K562 (cell line): ENCODE measurements around the gene FOXL2NB. TPM values are rescaled to one million over a fixed set of nuclear protein-coding genes. Genes with fewer than 3 reads are reported as not detected.

Experiments used
- ATAC-seq: fragments of 200-7000 bp; cut with Tn5 transposase; 3 replicates; pipeline ENCODE4 v1.9.1; 2020; ENCODE audit warnings: moderate library complexity
- BruUV-seq: library from RNA; stranded (reverse); fragments of 400-500 nt; replicated peaks from 2 replicates; lab custom pipeline; 2021; lab: Mats Ljungman, UMichigan
- CTCF ChIA-PET: fragments of 300-600 bp; formaldehyde crosslinking; extraction: SDS; loops from one replicate; lab custom pipeline; 2021; ENCODE audit warnings: low intra/inter-chr PET ratio; lab: Yijun Ruan, JAX
- POLR2A ChIA-PET: fragments of 300-600, 350-650 bp; sonication (Branson Sonifier 250); formaldehyde crosslinking; extraction: SDS; loops from one replicate; lab custom pipeline; 2021; ENCODE audit warnings: antibody characterized with exemption, inconsistent platforms; lab: Yijun Ruan, JAX
- DNase-seq, 4 experiments: peaks; one replicate each; pipeline versions ENCODE4 v3.0.0 to v3.0.0-alpha.2; 2011 to 2018; ENCODE audit warnings: low spot score in 3 of 4, mixed read lengths in 3 of 4; ENCODE audit errors: extremely low read depth in 1 of 4
- FAIRE-seq: peaks from 2 replicates; lab custom pipeline; 2011; peaks lifted over from hg19 to GRCh38; lab: Jason Lieb, UNC
- H2AFZ ChIP-seq: 2 replicates; pipeline ENCODE4 v1.6.0; 2011; ENCODE audit warnings: low read depth, low read length, control low read depth, inconsistent platforms
- H3K27ac ChIP-seq: fragments of 200-600 bp; 3 replicates; pipeline ENCODE4 v1.8.0; 2011; ENCODE audit warnings: low read depth, mild to moderate bottlenecking, control low read depth, inconsistent platforms, low read length, moderate library complexity, mixed read lengths; ENCODE audit errors: extremely low read depth
- H3K27me3 ChIP-seq, 2 experiments: fragments of 300-600 bp in 1 of 2; 2 replicates in 1 of 2; 3 replicates in 1 of 2; pipeline versions ENCODE4 v1.6.0 to v1.8.0; 2011; ENCODE audit warnings: inconsistent platforms in 2 of 2, low read length in 2 of 2, mild to moderate bottlenecking in 1 of 2, mixed read lengths in 1 of 2, moderate library complexity in 1 of 2; ENCODE audit not compliant: control insufficient read depth in 2 of 2, insufficient read depth in 2 of 2
- H3K36me3 ChIP-seq: fragments of 300-600 bp; 3 replicates; pipeline ENCODE4 v1.8.0; 2011; ENCODE audit warnings: mild to moderate bottlenecking, low read length, inconsistent platforms; ENCODE audit not compliant: control insufficient read depth, insufficient read depth
- H3K4me1 ChIP-seq, 2 experiments: fragments of 200-600 bp in 1 of 2; replicated peaks in 1 of 2; 2 replicates in 1 of 2; 3 replicates in 1 of 2; pipeline versions ENCODE4 v1.5.1 to v1.8.0; 2011; ENCODE audit warnings: inconsistent platforms in 2 of 2, low read length in 2 of 2, mild to moderate bottlenecking in 1 of 2, mixed read lengths in 1 of 2, moderate library complexity in 1 of 2; ENCODE audit not compliant: control insufficient read depth in 2 of 2, insufficient read depth in 2 of 2
- H3K4me2 ChIP-seq: 2 replicates; pipeline ENCODE4 v1.6.1; 2011; ENCODE audit warnings: low read length, control low read depth, inconsistent platforms, mixed read lengths; ENCODE audit not compliant: insufficient read depth
- H3K4me3 ChIP-seq: fragments of 200-600 bp; sonication (generic), shearing (Covaris generic); 2 replicates; pipeline ENCODE4 v1.5.1; 2016; ENCODE audit warnings: control low read depth, inconsistent platforms
- H3K79me2 ChIP-seq: fragments of 200-600 bp; 3 replicates; pipeline ENCODE4 v1.8.0; 2011; ENCODE audit warnings: low read length, inconsistent platforms; ENCODE audit not compliant: control insufficient read depth, insufficient read depth
- H3K9ac ChIP-seq, 2 experiments: 2 replicates each; pipeline versions ENCODE4 v1.6.0 to v1.6.1; 2011; ENCODE audit warnings: low read depth in 2 of 2, low read length in 2 of 2, control low read depth in 1 of 2, inconsistent platforms in 1 of 2, mild to moderate bottlenecking in 1 of 2, mixed read lengths in 1 of 2; ENCODE audit not compliant: insufficient read depth in 1 of 2
- H3K9me1 ChIP-seq: one replicate; pipeline ENCODE4 v1.6.0; 2011; ENCODE audit warnings: inconsistent platforms, mild to moderate bottlenecking, low read length, moderate library complexity; ENCODE audit not compliant: control insufficient read depth, insufficient read depth
- H3K9me3 ChIP-seq: replicated peaks from 2 replicates; pipeline ENCODE4 v1.5.1; 2011; ENCODE audit warnings: low read depth, low read length, inconsistent platforms; ENCODE audit not compliant: control insufficient read depth, insufficient read depth
- H4K20me1 ChIP-seq: replicated peaks from 2 replicates; pipeline ENCODE4 v1.6.1; 2011; ENCODE audit warnings: low read length, inconsistent platforms, mixed read lengths; ENCODE audit not compliant: control insufficient read depth, insufficient read depth
- ARID2 ChIP-seq: fragments of 450-650 bp; IDR thresholded peaks from 2 replicates; pipeline ENCODE4 v1.6.1; 2017; ENCODE audit warnings: antibody characterized with exemption, mild to moderate bottlenecking
- BRD4 ChIP-seq: fragments of 200-600 bp; sonication (generic); IDR thresholded peaks from 2 replicates; pipeline ENCODE4 v1.6.1; 2017; ENCODE audit warnings: inconsistent platforms
- CTBP1 ChIP-seq: fragments of 450-650 bp; IDR thresholded peaks from 2 replicates; pipeline ENCODE4 v1.6.1; 2016; ENCODE audit warnings: borderline replicate concordance
- GTF2F1 ChIP-seq: IDR thresholded peaks from 2 replicates; pipeline ENCODE4 v1.6.1; 2011; ENCODE audit warnings: low read depth, low read length, improper control_type of control experiment
- KLF1 ChIP-seq: fragments of 450-650 bp; IDR thresholded peaks from 2 replicates; pipeline ENCODE4 v1.6.1; 2016; ENCODE audit warnings: missing genetic modification characterization, missing compliant biosample characterization
- L3MBTL2 ChIP-seq: fragments of 450-650 bp; IDR thresholded peaks from 2 replicates; pipeline ENCODE4 v1.6.1; 2016; ENCODE audit warnings: mild to moderate bottlenecking, moderate library complexity
- SIN3B ChIP-seq: fragments of 450-650 bp; IDR thresholded peaks from 2 replicates; pipeline ENCODE4 v1.6.1; 2017; ENCODE audit warnings: low read depth, mild to moderate bottlenecking, moderate library complexity
- U2AF1 ChIP-seq: fragments of 200-400 bp; formaldehyde crosslinking; optimal IDR thresholded peaks from 2 replicates; pipeline ENCODE3; 2017; ENCODE audit warnings: mild to moderate bottlenecking, low read depth, low read length, moderate library complexity
- WHSC1 ChIP-seq: IDR thresholded peaks from one replicate; pipeline ENCODE4 v1.6.1; 2012; ENCODE audit warnings: low read length, control low read depth, inconsistent platforms
- XRCC4 ChIP-seq: IDR thresholded peaks from one replicate; pipeline ENCODE4 v1.6.1; 2011; ENCODE audit not compliant: insufficient read depth, insufficient read length; ENCODE audit errors: extremely low read depth
- ZNF324 ChIP-seq: fragments of 250-450 bp; sonication (Bioruptor Pico); IDR thresholded peaks from 2 replicates; pipeline ENCODE4 v1.4.0; 2020; ENCODE audit warnings: mild to moderate bottlenecking
- ZNF644 ChIP-seq: fragments of 200-800 bp; sonication (Bioruptor generic); IDR thresholded peaks from 2 replicates; pipeline ENCODE4 v1.6.1; 2016; ENCODE audit warnings: low read depth, missing genetic modification characterization, missing compliant biosample characterization
- WGBS: fragments of 100-300 bp; shearing (Covaris generic); methylation state at CpG from one replicate; pipeline ENCODE4 v1.1.6; 2016; ENCODE audit warnings: low coverage, mixed read lengths; ENCODE audit not compliant: insufficient coverage; ENCODE audit errors: missing lambda C conversion rate; 5-methylcytosine and 5-hydroxymethylcytosine counted together
- in situ Hi-C: fragments of 300-500 bp; cut with MboI; formaldehyde crosslinking; loops from 4 replicates; pipeline ENCODE4 v1.15.0; 2018; ENCODE audit warnings: inconsistent platforms, mixed read lengths
- intact Hi-C: fragments of 100-400 bp; cut with micrococcal nuclease; formaldehyde crosslinking; loops from 2 replicates; pipeline ENCODE4 v1.14.2; 2022
- polyA plus RNA-seq, 8 experiments: library from polyadenylated mRNA; depleted of rRNA in 4 of 8; stranded (reverse) in 5 of 8; unstranded in 3 of 8; fragments of >200 nt; fragmentation: Nextera tagmentation in 2 of 8; fragmentation: Illumina TruSeq in 1 of 8; extraction: Ambion mirVana in 2 of 8; extraction: Trizol in 1 of 8; gene quantifications; 2 replicates each; pipeline versions ENCODE4 v1.2.1 to v1.2.3, GENCODE V29; 2011 to 2014; ENCODE audit warnings: inconsistent platforms in 1 of 8, missing spikeins in 1 of 8
- total RNA-seq, 7 experiments: library from RNA; depleted of rRNA in 6 of 7; stranded (reverse); fragments of >200 nt in 6 of 7; fragmentation: Illumina TruSeq in 2 of 7; extraction: Trizol in 2 of 7; gene quantifications; 2 replicates each; pipeline versions ENCODE4 v1.2.1 to v1.2.3, GENCODE V29; 2011 to 2021; ENCODE audit warnings: low replicate concordance in 1 of 7
- TF ChIP-seq, protein P1 (sequence below): fragments of 450-650 bp; IDR thresholded peaks from 2 replicates; pipeline ENCODE4 v1.6.1; 2016; ENCODE audit warnings: low read depth, mild to moderate bottlenecking, moderate library complexity
- TF ChIP-seq, protein P2 (sequence below): fragments of 450-650 bp; IDR thresholded peaks from 2 replicates; pipeline ENCODE4 v1.6.1; 2017; ENCODE audit warnings: antibody characterized with exemption, mild to moderate bottlenecking
- TF ChIP-seq, protein P3 (sequence below): fragments of 450-650 bp; formaldehyde crosslinking; IDR thresholded peaks from 2 replicates; pipeline ENCODE4 v1.4.0; 2020; ENCODE audit warnings: mild to moderate bottlenecking, moderate library complexity

FOXL2NB gene
- total and polyA plus RNA-seq, 9 of the 15 experiments (the other 6 are each of a cell fraction or from before 2014, with no cell fraction given) = 0.71 to 17.4 (median 9.0) TPM

DNA sequence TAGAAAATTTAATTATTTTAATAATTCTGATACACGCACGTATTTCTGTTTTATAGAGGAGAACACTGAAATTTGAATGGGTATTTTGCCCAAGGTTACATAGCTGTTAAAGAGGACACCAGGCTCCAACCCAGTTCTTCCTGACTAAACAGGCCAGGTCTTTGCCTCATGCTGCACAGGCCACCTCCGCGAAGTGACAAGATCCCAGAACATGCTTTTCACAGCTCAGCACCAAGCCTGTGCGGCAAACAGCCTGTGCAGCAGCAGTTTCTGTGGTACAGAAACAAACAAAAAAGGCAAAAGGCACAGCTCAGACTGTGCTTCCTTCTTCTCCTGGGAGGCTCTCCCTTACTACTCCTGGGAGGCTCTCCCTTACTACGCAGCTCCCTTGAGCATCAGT is 6.6 kb upstream of the FOXL2NB start (continued):
- TF ChIP-seq ZNF644 (no peak), ZNF324 (no peak)

DNA sequence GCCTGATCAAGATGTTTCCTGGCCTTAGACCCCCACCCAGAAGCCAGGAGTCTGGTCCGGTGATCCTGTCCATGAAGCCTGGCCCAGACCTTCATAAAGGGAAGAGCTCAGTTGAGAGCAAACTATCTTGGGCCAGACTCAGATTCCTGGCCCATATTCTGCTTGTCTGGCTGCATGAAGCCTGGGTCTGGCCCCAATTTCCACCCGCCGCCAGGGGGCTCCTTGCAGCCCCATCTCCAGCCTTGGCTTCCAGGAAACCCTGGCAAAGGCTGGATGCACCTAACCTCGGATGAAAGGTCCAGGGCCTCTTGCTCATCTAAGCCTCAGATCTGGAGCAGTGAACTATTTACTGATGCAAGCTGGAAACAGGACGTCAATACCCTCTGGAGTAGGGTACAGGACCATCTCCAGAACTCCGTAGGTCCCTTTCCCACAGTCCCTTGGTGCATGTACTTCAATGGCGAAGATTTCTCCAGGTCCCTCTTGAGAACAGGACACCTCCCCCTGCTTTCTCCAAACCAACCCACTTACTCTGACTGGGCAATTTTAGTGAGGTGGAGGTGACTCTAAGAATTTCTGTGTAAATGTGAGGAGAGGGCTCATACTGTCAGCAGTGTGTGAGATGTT is 5.6 kb upstream of the FOXL2NB start:
- no peaks in the 10 kb centered on the region for H3K27me3 ChIP-seq
- peaks cover 55% of the 10 kb centered on the region for H3K79me2 ChIP-seq
- H3K9me3 ChIP-seq = no peaks in the 10 kb centered on the region
- POLR2A ChIA-PET = interaction anchor here (0.5 to 1.5 kb wide), 4 partner anchors 26 to 415 kb away, joined by 3 to 4 read pairs (median 3); no protein-coding TSS in a partner anchor
- ATAC-seq (peak; percentile 54), FAIRE-seq (peak; percentile 71), DNase-seq (peak; percentile 56 to 82 (median 67))
- 41% methylated on average over 7 of the region's 7 CpGs for WGBS
- H3K4me1 ChIP-seq = peaks cover 14 to 66% of the 10 kb centered on the region in 2 experiments; a peak in 4 of 5 replicates
- H3K9ac ChIP-seq = peak overlapping the region in 1 of 2 experiments; percentile 8; a peak in 1 of 4 replicates
- no TSS peak for BruUV-seq
- no peaks in the 10 kb centered on the region; the same call in 1 of the 2 replicates for H4K20me1 ChIP-seq
- H3K36me3 ChIP-seq = peaks cover 20% of the 10 kb centered on the region
- H3K9me1 ChIP-seq = no peaks in the 10 kb centered on the region
- H3K4me2 ChIP-seq = no peak overlapping the region
- in situ Hi-C loops (loop anchor here (25.0 kb wide), 1 partner anchor 879 kb away; no protein-coding TSS in a partner anchor), intact Hi-C loops (loop anchor here (10.0 kb wide), 1 partner anchor 877 kb away; no protein-coding TSS in a partner anchor)
- no peak overlapping the region for H2AFZ ChIP-seq
- no peak overlapping the region for H3K27ac ChIP-seq
- CTCF ChIA-PET = interaction anchor here (0.6 to 2.1 kb wide), 2 partner anchors 38 to 478 kb away, joined by 3 to 8 read pairs; no protein-coding TSS in a partner anchor
- H3K4me3 ChIP-seq = no peak overlapping the region
- TF ChIP-seq, protein P1, sequence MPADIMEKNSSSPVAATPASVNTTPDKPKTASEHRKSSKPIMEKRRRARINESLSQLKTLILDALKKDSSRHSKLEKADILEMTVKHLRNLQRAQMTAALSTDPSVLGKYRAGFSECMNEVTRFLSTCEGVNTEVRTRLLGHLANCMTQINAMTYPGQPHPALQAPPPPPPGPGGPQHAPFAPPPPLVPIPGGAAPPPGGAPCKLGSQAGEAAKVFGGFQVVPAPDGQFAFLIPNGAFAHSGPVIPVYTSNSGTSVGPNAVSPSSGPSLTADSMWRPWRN = no peak
- TF ChIP-seq KLF1 (tag) (no peak), XRCC4 (no peak), ARID2 (no peak), SIN3B (no peak), U2AF1 (no peak), WHSC1 (no peak), CTBP1 (peak; percentile 67; the same call in 1 of the 2 replicates), GTF2F1 (no peak), BRD4 (no peak), L3MBTL2 (no peak)
- TF ChIP-seq, protein P2, sequence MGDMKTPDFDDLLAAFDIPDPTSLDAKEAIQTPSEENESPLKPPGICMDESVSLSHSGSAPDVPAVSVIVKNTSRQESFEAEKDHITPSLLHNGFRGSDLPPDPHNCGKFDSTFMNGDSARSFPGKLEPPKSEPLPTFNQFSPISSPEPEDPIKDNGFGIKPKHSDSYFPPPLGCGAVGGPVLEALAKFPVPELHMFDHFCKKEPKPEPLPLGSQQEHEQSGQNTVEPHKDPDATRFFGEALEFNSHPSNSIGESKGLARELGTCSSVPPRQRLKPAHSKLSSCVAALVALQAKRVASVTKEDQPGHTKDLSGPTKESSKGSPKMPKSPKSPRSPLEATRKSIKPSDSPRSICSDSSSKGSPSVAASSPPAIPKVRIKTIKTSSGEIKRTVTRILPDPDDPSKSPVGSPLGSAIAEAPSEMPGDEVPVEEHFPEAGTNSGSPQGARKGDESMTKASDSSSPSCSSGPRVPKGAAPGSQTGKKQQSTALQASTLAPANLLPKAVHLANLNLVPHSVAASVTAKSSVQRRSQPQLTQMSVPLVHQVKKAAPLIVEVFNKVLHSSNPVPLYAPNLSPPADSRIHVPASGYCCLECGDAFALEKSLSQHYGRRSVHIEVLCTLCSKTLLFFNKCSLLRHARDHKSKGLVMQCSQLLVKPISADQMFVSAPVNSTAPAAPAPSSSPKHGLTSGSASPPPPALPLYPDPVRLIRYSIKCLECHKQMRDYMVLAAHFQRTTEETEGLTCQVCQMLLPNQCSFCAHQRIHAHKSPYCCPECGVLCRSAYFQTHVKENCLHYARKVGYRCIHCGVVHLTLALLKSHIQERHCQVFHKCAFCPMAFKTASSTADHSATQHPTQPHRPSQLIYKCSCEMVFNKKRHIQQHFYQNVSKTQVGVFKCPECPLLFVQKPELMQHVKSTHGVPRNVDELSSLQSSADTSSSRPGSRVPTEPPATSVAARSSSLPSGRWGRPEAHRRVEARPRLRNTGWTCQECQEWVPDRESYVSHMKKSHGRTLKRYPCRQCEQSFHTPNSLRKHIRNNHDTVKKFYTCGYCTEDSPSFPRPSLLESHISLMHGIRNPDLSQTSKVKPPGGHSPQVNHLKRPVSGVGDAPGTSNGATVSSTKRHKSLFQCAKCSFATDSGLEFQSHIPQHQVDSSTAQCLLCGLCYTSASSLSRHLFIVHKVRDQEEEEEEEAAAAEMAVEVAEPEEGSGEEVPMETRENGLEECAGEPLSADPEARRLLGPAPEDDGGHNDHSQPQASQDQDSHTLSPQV = no peak
- TF ChIP-seq, protein P3, sequence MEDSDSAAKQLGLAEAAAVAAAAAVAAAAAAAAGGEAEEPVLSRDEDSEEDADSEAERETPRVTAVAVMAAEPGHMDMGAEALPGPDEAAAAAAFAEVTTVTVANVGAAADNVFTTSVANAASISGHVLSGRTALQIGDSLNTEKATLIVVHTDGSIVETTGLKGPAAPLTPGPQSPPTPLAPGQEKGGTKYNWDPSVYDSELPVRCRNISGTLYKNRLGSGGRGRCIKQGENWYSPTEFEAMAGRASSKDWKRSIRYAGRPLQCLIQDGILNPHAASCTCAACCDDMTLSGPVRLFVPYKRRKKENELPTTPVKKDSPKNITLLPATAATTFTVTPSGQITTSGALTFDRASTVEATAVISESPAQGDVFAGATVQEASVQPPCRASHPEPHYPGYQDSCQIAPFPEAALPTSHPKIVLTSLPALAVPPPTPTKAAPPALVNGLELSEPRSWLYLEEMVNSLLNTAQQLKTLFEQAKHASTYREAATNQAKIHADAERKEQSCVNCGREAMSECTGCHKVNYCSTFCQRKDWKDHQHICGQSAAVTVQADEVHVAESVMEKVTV (CRISPR knock-in tag) = 0 out of 2 replicates have a peak, but pooled peaks have one; percentile 22
